NCI-H524 (cell line): Measurements from ENCODE around the gene TBC1D26.
"Not testable (repeated sequence)": the region's sequence is repeated elsewhere in the genome, so short reads cannot be mapped to it uniquely, and the experiment has no call there.

Experiments used
- DNase-seq, 2 experiments: peaks; one replicate each; lab custom pipeline; 2025; lab: John Stamatoyannopoulos, UW

Gene TBC1D26

DNA sequence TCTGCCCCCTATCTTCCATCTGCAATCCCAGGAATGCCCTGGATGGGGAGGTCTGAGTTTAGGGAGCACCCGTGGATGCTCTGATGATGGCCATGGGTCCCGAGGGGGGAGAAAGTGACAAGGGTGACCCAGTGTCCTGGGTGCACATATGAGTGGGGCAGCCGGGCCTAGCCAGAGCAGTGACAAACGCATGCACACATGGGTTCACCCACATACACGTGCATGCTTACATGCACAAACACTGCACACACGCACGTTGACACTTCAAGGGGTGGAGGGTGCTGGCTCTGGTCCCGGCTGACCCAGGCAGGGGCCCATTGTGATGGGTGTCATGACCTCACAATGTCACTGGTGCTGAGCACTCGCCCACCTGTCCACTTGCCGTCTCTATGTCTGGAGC is at the start of gene TBC1D26:
TBC1D26 (plus strand) TSS at position 384 of the 400 bp plus-strand sequence. CDS start 3,066 bp downstream, outside the sequence.
- not testable (repeated sequence) for DNase-seq

DNA sequence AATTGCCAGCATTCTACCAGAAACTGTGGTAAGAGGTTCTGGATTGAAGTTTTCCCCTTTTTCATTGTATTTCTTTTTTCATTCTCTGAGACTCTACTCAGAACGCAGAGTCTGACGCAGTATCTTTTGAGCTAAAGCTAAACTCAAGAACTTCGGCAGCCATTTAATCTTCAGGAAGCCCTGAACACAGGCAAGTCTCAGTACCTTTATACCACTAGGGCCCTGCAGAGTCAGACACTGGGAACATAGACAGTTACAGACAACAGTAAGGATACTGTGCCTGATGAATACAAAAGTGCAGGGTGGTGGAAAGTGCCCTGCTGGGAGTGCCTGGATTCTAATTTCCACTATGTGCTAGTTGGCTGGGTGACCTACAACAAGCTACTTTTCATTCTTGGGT is 48.9 kb upstream of the TBC1D26 start:
- DNase-seq: not testable (repeated sequence)

DNA sequence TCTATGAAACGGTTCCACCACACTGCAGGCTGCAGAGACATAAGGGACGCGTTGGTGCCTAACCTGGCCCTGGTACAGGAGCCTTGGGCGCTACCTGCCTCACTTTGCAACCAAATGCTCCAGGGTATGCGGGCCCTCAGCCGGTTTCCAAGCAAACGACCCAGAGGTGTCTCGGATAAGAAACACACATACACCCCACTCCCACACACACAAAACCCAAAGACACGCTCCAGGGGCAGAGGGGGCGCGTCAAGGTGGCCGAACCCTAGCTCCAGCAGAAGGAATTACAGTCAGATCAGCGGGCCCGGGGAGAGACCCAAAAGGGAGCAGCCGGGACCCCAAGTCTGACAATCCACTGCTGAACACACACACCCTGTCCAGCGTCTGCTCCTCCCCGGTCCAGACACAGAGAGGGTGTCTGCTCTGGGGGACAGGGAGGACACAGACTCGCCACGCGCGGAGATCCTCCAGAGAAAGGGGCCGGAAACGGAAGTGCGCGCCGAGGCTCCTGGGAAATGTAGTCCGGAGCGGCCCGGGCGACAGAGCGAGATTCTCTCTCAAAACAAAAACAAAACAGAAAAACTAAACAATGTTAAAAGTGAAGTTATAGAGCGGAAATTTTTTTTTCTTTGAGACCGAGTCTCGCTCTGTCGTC is 48.1 kb upstream of the TBC1D26 start, which contains the start of gene TRIM16:
TRIM16 (minus strand) TSS at position 488 of the 655 bp plus-strand sequence. CDS start 32,702 bp downstream, outside the sequence.
- DNase-seq: peak; percentile 48 to 49

DNA sequence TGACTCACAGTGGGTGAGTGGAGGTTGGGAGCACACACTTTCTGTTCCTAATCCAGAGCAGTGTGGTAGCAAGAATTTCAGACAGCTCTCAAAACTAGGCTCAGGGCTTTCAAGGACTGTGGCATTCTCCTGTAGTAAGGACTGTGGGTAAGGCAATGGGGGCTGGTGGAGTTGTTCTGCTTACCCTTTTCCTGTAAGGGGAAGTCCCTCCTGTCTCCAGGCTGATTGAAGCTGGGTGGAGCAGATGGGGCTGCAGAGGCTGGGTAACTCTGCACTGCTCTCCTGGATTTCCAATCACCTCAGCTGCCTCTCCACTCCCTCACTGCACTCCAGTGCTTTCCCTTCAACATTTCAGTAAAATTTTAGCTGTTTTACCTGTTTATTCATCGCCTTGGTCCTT is 44.6 kb upstream of the TBC1D26 start:
- not testable (repeated sequence) for DNase-seq

DNA sequence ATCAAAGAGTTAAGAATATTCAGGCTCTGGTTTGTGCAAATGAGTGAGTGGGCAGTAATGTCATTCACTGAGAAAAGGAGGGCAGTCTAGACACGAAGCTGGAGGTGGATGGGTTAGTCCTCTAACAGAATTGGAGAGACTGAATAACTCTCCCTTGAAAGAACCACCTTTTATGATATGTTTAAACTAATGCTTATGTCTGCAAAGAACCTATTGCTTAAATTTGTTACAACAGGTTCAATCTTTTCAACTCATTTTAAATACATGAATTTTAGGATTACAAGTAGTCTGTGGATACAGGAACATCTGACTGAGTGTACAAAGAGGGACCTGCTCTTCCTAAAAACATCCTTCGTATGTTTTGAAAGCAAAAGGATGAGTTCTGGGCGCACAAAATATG is 33.1 kb upstream of the TBC1D26 start:
- not testable (repeated sequence) for DNase-seq

DNA sequence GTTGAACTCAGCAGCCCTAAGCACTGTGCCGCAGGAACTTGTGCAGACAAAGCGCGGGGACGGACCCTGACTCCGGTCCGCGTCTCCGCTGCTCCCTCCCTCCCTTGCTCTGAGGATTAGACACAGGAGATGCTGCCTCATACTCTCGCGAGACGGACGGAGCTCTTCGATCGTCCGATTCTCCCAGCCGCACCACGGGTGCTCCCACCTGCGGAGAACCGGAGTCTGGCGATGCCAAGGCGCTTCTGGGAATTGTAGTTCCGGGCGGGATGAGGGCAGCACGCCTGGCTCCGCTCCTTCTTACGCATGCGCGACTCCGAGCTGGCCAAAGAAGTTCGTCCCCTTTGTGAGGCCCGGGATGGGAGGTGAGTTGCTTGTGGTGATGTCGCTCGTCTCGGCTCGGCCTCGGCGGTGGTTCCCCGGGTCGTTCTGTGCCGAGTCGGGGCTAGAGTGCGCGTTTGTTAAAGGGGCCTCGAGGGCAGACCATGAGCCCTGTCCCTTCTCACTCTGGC is 32.6 kb upstream of the TBC1D26 start, which contains the start of gene ZNF286A:
ZNF286A (plus strand) TSS at position 340 of the 512 bp plus-strand sequence. CDS start 578 bp downstream, outside the sequence.
- peak; percentile 99 to 100 for DNase-seq

DNA sequence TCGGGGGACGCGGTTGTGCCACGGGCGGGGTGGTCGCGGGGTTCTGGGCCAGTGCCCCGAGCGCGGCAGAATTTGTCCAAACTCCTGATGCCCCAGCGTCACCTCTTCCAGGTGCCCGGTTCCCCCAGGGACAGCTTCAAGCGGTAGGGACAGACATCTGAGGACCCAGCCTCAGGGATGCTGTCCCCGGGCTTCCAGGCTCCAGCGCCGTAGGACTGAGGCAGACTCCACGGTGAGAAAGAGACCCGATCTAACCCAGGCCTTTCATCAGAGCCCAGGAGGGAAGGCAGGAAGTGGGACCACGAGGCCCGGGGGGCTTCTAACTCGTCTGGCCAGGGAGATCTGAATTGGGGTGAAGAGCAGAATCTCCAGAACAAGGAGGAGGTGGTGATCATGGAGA is 32.1 kb upstream of the TBC1D26 start:
- not testable (repeated sequence) for DNase-seq

DNA sequence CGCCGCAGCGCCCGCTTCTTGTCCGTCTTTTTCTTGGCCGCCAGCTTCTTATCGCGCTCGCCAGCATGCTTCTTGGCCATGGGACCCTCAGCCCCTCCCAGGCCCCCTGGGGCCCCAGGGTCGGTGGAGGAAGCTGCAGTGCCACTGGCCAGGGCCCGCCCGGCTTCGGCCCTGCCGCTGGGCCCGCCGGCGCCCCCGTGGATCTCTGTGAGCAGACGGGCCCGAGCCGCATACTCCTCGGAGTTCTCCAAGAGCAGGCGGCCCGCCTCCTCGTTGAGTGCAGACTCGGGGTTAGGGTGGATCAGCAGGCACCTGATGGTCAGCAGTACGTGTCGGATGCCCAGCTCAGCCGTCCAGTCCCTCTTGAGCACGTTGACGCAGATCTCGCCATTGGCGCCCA is 27.8 kb upstream of the TBC1D26 start:
- not testable (repeated sequence) for DNase-seq

DNA sequence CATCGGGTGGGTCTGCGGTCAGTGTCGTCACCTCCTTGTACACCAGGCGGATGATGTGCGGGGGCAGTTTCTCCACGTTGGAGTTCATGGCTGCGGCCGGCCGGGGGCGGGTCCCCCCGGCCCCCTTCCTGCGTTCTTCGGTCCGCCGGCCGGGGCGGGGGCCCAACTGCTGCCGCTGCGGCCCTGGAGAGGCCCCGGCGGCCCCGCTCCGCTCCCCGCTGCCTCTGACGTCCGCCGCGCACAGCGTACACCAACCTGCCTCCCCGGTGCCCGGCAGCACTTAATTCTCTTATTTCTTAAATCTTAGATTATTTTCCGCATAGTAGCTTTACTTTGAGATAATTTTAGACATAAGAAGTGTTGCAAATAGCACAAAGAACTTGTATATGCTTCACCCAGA is 27.3 kb upstream of the TBC1D26 start:
- not testable (repeated sequence) for DNase-seq

DNA sequence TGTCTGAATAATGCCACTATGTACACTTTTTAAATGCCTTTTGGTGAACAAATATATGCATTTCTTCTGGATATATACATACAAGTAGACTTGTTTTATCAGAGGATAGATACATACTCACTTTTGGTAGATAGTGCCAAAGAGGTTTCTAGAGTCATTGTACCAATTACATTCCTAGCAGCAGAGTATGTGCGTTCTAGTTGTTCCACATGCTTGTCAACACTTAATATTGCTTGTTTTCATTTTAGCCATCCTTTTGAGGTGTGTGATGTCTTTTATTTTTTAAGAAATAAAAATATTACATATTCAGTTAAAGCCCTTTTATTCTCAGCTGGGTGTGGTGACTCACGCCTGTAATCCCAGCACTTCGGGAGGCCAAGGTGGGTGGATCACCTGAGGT is 23.2 kb upstream of the TBC1D26 start:
- not testable (repeated sequence) for DNase-seq

DNA sequence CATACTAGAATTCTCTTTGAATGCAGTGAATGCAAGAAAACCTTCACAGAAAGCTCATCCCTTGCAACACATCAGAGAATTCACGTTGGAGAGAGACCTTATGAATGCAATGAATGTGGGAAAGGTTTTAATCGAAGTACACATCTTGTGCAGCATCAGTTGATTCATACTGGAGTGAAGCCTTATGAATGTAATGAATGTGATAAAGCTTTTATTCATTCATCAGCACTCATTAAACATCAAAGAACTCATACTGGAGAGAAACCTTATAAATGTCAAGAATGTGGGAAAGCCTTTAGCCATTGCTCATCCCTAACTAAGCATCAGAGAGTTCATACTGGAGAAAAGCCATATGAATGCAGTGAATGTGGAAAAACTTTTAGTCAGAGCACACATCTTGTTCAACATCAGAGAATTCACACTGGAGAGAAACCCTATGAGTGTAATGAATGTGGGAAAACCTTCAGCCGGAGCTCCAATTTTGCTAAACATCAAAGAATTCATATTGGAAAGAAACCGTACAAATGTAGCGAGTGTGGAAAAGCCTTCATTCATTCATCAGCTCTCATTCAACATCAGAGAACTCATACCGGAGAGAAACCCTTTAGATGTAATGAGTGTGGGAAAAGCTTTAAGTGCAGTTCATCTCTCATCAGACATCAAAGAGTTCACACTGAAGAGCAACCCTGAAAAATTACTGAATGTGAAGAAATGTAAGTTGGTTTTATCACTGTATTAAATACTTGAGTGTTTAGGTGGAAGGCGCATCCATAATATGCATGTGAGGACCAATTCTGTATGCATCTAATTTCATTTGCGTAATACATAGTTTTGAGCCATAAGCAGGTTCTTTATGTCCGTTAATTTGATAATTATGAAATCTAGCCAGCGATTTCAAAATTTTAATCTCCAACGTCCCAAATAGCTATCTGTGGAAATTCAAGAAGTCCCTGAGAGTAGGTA is 15.2 kb upstream of the TBC1D26 start:
- DNase-seq: not testable (repeated sequence)

DNA sequence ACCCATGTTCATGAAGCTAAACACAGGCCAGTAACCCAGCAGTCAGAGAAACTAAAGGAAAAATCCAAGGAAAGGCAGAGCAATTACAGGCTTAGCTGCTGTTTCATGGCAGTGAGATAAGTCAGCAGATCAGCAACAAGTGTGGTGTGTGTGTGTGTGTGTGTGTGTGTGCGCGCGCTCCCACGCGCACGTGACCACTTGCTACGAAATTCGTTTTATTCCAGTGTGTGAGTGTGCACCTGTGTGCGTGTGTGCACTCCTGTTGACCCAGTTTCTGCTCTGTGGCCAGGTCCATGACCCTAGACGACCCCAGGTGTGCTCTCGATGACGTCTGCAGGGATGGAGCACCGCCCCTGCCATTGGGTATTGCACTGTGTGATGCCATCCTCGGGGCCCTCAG is 1.5 kb upstream of the TBC1D26 start:
- not testable (repeated sequence) for DNase-seq

DNA sequence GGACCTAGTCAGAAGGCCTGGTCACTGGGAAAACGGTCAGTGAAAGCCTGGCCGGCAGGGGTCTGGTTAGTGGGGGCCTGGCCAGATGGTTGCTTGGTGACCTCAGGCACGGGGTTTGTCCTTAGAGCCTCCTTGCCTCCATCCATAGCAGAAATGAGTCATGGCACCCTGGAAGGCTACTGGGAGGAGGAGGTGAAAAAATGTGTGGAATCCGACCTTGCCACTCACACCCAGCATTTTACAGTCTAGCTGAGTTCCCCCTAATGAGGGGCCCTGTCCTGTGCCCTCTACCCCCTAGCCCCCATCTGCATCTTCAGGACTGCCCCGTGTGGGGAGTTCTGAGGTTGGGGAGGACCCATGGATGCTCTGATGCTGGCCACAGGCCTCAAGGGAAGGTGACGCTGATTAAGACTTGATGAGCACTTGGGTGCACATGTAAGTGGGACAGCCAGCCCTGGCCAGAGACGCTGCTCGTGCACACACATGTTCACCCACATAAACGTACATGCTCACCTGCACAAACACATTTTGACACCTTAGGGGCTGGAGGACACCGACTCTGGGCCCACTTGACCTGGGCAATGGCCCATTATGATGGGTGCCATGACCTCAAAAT is 1.2 kb downstream of the TBC1D26 start:
- DNase-seq: not testable (repeated sequence)

DNA sequence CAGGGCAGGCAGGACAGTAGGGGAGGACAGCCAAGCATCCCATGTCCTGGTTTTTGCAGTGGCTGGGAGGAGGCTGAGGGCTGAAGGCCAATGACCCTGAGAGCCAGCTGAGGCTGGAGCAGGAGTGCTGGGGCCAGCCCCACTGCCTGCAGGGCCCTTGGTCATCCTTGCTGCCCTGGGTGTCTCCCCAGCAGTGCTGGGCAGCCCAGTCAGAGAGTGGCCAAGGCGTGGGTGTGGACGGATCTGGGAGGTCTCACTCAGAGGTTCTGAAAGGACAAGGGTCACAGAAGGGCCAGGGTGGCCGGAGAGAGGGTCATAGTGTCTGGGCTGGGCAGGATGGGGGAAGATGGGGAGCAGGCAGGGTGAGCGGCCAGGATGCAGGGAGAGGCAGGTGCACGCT is 4.5 kb downstream of the TBC1D26 start:
- not testable (repeated sequence) for DNase-seq

DNA sequence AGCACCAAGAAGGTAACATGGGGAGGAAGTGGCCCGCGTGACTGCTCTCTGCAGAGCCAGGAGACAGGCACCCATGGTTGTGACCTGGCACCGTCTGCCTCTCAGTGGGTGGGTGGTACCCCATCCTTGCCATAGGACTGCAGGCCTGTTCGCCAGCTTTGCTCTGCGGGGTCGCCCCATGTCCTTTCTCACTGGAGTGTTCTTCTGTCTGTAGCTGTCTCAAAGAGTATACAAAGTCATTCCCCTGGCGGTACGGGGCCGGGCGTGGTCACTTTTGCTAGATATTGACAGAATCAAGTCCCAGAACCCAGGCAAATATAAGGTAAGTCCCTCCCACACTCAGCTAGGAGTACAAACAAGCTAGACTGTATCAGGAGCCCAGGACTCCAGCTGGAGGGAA is 6.0 kb downstream of the TBC1D26 start:
- no peak for DNase-seq

DNA sequence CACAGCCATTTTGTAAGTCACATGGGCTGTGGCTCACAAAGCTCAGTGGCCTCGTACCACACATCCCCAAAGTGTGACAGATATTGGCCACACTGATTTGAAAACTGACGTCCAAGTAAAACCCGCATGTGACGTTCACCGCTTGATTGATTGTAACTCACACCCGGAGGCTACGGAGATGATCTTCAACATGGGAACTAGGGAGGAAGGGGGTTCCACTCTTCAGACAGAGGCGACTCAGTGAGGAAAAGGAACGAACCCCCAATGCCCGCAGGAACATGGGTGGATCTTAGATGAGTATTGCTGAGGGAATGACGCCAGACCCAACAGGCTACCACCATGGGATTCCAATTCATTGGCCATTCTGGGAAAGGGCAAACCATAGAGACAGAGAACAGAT is 7.2 kb downstream of the TBC1D26 start:
- not testable (repeated sequence) for DNase-seq

DNA sequence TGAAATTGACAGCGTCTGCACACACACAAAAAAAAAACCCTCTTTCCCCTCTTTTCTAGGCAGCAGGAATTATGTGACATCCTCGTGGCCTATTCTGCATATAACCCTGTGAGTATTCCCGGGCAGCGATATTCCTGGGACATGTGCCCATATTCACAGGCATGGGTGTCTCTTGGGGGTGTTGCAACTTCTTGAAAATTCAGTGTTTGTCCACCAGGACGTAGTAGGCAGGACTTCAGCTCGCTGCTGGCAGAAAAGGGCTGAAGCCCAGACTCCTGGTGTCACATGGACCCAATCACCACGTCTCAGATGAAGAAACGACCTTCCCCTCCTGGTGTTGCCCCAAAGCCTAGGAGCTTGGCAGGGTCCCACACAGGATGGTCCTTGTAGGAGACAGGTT is 8.0 kb downstream of the TBC1D26 start:
- DNase-seq: not testable (repeated sequence)

DNA sequence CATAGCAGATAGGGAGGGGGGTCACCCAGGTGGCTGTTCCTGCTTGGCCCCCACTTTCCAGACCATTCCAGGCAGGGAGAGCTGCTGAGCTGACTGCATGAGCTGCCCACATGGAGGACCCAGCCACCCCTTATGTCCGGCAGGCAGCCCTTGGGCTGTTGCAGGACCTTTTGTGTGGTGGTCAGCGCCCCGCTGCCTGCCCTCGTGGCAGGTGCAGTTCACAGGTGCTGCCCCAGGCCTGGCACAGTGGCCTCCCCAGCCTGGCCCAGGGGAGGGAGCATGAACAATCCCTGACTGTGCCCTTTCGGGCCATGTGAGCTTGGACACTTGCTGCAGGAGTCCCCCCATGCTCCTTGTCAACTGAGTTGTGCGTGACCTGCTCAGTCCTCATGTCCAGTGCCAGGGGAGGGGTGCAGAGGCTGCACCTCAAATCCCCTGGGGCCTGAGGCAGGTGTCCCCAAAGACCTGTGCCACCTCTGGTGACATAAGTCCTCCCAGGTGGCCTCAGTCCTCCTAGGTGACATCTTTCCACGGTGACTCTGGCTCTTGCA is 8.6 kb downstream of the TBC1D26 start:
- DNase-seq: no peak

DNA sequence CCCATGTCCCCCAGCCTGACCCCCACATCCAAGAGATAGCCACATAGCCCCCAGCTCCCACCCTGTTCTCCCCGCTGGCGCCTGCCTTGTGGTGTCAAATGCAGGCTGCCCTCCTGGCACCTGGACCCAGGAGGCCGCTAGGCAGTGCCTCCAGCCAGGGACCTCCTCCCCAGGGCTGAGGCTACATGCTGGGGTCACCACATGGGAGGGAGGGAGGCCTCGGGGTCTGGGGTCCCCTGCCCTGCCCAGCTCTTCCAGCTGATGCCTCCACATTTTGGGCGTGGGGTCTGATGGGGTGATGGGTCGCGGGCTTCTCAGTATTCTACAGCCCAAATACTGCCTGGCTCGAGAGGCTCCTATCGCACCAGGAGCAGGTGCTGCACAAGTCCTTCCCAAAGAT is 9.5 kb downstream of the TBC1D26 start:
- DNase-seq: no peak

DNA sequence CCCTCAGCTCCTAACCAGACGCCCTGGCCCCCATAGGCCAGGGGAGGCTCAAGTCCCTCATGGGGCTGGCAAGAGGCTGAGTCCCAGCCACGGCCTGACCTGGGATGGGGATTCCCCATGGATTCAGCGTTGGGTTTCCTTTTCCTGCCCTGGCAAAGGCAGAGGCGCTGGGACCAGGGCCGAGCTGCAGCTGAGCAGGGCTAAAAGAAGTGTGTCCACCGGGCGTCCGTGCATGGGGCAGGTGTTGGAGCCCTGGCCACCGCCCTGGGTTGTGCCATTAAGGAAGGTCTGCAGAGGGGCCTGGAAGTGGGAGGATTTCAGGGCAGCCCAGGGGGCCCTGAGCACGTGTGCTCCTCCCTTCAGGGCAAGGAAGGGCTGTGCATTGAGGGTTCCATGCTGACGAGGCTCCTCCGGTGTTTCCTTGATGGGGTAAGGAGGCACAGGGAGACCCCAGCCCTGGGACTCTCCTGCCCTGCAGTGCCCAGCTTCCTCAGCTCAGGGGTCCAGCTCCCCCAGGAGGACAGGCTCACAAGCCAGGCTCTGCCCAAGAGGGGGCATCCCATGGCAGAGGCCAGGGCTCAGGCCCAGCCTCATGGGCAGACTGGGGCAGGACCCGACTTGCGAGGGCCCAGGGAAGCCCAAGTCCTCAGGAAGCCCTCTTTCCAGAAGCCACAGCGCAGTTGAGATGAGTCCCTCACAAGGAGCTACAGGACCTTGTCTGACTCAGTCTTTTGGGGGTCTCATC is 10.1 kb downstream of the TBC1D26 start:
- no peak for DNase-seq

DNA sequence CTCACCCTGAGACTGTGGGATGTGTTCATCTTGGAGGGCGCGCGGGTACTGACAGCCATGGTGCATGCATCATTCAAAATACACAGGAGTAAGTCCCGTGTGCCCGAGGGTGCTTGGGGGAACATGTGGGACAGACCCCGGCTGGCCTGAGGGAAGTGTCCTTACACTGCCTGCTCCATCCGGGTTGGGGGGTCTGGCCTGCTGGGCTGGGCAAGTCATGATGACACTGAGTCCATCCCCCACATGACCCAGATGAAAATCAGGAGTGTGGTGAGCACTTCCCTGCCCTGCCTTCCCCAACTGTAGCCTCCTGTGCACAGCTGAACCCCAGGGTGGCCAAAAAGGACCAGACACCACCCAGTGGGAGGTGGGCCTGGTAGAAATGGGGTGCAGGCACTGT is 10.8 kb downstream of the TBC1D26 start:
- DNase-seq: no peak
